GM18909 (cell line): ENCODE results near the gene TCF12.
"Not testable (repeated sequence)": the region's sequence is repeated elsewhere in the genome, so short reads cannot be mapped to it uniquely, and the experiment has no call there.

Experiments used
- ATAC-seq: cut with Tn5 transposase; IDR thresholded peaks from one replicate; pipeline ENCODE4 v1.9.1; 2021; ENCODE audit warnings: mild to moderate bottlenecking; ENCODE audit not compliant: unreplicated experiment, poor library complexity

TCF12 gene

DNA sequence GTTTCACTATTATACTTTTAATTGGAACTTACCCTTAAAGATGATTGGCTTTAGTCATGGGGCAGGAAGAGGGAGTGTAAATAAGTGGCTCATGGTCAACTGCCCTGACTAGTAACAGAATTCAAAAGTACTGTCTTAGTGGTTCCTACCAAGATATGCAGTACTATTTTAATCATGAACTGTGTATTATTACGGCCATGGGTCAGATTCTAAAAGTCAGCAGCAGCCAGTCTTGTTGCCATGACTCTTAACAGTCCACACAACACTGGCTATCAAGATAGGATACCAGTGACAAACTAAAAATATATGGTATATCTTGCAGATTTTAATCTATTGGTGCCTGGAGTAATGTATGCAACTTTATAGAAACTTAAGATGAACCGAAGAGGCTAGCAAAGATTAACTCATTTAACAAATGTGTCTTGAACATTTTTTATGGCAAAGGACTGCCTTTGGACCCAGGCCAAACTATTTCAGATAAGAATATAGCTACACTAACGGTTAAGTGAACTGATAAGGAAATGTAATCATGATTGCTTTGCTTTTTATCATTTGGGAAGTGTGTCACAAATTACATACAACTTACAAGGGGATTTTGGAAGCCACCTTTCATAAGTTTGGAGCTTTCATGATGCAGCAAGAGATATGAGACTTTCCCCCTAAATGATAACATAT is 163.7 kb downstream of the TCF12 start:
- ATAC-seq = no peak

- no peak for ATAC-seq
Observed at GRCh38 chr15:57084192-57084591, 165.7 kb downstream of the TCF12 start.

- no peak for ATAC-seq
Observed at GRCh38 chr15:57085267-57085666, 166.8 kb downstream of the TCF12 start.

DNA sequence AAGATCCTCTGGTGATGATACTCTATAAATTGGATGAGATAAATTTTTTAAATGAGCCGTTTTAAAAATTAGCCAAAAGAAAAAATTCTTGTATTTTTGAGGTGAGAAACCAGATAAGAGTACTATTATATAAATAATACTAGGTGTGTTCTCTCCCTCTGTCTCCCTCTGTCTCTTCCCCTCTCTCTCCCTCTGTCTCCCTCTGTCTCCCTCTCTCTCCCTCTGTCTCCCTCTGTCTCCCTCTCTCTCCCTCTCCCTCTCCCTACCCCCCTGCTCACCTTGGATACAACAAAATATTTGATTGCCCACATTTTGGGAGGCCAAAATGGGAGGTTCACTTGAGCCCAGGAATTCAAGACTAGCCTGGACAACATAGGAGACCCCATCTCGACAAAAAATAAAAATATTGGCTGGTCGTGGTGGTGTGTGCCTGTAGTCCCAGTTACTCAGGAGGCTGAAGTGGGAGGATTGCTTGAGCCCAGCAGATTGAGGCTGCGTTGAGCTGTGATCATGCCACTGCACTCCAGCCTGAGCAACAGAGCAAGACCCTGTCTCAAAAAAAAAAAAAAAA is 168.5 kb downstream of the TCF12 start:
- ATAC-seq = no peak

DNA sequence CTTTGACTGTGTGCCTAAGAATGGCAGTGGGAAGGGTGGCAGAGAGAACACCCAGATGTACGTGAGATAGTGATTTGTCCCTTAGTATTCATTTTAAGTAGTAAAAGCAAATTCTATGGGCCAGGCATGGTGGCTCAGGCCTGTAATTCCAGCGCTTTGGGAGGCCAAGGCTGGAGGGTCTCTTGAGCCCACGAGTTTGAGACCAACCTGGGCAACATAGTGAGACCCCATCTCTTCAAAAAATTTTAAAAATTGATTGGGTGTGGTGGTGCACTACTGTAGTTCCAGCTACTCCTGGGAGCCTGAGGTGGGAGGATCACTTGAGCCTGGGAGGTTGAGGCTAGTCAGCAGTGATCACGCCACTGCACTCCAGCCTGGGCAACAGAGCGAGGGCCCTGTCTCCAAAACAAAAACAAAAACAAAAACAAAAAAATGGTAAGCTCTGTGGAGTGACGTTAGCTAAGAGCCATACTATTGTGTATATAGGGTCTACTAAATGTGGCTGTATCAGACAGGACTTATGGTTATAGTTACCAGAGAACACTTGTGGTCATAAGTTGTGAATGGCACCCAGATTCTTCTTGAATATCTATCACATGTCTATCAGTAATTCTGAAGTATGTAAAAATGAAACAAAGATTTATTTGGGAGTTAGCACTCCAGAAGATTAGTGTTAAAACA is 171.5 kb downstream of the TCF12 start:
- ATAC-seq = no peak

DNA sequence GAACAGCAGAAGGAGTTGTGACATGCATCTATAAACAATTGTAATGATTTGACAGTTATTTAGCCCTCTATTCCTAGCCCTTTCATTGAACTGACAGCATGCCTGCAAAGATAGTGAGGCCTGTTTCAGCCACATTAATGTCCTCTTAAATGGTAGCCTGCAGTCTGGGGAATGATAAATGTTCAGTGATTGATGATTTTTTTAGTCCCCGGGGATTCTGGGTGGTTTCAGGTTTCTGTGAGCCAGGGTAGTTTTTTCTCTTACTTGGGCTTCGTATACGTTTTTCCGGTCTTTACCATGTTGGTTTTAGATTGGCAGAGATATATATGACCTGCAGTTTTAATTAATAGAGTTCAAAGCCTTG is 172.0 kb downstream of the TCF12 start:
- ATAC-seq = no peak

GRCh38 chr15:57091636-57092035 is 173.2 kb downstream of the TCF12 start:
- no peak for ATAC-seq

DNA sequence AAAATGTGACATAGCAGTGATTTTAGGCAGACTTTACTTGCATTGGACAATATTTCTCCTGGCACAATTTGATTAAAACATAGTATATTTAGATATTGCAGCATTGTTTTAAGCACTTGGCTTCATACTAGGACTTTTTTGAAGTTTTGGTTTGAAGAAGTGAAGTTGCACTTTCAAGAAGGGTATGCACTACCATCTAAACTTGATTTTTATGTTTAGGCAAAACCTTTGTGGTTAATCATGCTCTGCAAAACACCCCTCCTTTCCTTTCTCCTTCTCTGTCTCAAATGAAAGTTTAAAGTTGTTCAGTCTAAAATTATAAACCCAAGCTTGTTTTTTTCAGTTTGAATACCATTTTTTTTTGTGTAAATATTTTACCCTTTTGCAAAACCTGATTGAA is 173.8 kb downstream of the TCF12 start:
- no peak for ATAC-seq

- ATAC-seq = no peak
Observed at GRCh38 chr15:57094321-57095257, 176.1 kb downstream of the TCF12 start.

DNA sequence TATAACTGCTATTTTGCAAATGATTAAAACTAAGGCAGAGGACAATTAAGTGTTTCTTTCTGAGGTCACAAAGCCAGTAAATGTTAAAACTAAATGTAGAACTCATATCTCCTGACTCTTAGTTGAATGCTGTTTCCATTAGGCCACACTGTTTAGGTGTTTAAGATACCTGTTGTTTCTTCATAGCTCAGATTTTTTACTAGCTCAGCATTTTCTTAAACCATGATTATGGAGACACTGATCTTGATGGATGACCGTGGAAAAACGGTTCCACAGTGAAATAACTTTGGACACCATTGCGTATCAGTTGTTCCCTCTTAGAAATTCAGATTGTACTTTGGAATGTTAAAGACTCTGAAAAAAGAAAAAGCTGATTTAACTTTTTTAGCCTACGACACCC is 177.5 kb downstream of the TCF12 start:
- ATAC-seq = no peak

DNA sequence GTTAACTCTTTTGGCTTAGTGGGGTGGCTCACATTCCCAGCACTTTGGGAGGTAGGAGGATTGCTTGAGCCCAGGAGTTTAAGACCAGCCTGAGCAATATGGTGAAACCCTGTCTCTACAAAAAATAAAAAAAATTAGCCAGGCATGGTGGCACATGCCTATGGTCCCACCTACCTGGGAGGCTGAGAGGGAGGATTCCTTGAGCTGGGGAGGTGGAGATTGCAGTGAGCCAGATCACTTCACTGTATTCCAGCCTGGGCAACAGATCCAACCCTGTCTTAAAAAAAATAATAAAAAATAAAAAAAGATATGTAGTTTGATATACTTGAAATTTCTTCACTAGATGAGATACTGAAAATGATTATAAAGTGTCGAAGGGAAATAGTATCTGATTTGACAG is 178.8 kb downstream of the TCF12 start:
- ATAC-seq = no peak

DNA sequence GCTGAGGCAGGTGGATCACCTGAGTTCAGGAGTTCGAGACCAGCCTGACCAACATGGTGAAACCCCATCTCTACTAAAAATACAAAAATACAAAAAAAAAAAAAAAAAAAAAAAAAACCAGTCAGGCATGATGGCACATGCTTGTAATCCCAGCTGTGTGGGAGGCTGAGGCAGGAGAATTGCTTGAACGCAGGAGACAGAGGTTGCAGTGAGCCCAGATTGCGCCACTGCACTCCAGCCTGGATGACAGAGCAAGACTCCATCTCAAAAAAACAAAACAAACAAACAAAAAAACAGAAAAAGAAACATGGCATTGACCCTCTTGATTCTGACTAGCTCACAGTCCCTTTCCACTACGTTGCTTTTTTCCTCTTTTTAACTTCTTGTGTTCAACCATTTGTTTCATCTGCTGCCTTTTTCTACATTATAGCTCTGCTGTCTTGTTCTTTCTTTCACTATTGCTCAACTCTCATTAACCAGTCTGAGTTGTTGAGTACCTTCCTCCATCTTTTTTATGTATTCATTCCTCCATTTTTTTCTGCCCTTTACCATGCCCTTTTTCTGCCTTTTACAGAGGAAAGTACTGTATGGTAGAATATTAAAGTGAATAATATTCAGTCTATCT is 179.6 kb downstream of the TCF12 start:
- not testable (repeated sequence) for ATAC-seq

- ATAC-seq = no peak
Observed at GRCh38 chr15:57098896-57099295, 180.5 kb downstream of the TCF12 start.

- ATAC-seq = no peak
Observed at GRCh38 chr15:57100136-57100539, 181.7 kb downstream of the TCF12 start.

- no peak for ATAC-seq
Observed at GRCh38 chr15:57102858-57103257, 184.4 kb downstream of the TCF12 start.

- ATAC-seq = no peak
Observed at GRCh38 chr15:57108296-57108695, 189.9 kb downstream of the TCF12 start.

- ATAC-seq = no peak
Observed at GRCh38 chr15:57109005-57109404, 190.6 kb downstream of the TCF12 start.

GRCh38 chr15:57111002-57111401 is 192.6 kb downstream of the TCF12 start:
- no peak for ATAC-seq

DNA sequence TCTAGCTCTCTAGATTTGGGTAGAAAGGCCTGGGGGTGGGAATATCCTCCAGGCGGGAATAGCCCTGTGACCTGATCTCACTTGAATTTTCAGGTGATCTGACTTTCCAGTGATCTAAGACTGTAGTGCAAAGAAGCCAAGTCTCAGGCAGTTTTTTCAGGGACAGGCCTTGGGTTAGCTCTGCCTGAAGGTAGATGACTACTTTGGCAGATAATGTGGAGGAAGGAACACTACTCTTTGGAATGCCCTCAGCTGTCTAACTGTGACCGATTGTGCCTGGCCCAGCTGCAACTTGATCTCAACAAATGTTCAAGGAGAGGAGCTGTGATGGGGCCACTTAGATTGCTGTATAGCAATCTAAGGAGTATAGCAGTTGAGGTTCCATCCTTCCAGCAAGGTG is 193.7 kb downstream of the TCF12 start:
- no peak for ATAC-seq

GRCh38 chr15:57114070-57114469 is 195.6 kb downstream of the TCF12 start:
- ATAC-seq = no peak
